ENCODE results near the gene ANKS3. TPM values are rescaled to one million over a fixed set of nuclear protein-coding genes. Genes with fewer than 3 reads are reported as not detected.

ANKS3 gene
- total and polyA plus RNA-seq, 2 of the 8 experiments (the other 6 are each of a cell fraction or from before 2014, with no cell fraction given), result 15.5 to 23.9 TPM

DNA sequence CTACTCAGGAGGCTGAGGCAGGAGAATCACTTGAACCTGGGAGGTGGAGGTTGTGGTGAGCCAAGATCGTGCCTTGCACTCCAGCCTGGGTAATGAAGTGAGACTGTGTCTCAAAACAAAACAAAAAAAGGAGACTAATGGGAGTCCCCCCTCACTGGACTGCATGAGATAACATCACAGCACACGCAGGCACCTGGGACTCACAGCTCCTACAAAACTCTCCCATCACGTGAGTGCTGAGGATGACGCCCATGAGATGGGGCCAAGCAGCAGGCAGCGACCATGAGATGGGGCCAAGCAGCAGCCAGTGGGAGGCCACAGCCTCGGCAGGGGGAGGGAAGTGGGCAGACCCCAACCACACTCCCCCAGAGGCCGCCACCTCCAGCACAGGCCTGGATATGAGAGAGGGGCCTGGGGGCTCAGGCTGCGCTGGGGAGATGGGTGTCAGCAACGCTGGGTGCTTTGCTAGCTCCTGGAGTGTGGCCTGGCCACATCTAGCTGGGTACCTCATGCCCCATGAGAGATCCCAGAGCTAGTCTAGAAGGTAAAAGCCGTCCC lies 15.7 kb upstream of the ANKS3 start:
- Histone ChIP-seq H2BK15ac (ENCODE audit: low read length) (no peak overlapping the region), H3K4me3 (ENCODE audit: extremely low read depth in 1 of 4, insufficient read depth in 2 of 4, low read depth in 3 of 4, low read length in 4 of 4) (no peak overlapping the region), H3K27me3 (replicated peaks in 1 of 4; ENCODE audit: control insufficient read depth in 3 of 4, extremely low read depth in 1 of 4, insufficient read depth in 3 of 4, low read length in 3 of 4) (no peaks in the 10 kb centered on the region), H3K23ac (ENCODE audit: insufficient read length) (no peak overlapping the region), H4K91ac (replicated peaks; ENCODE audit: insufficient read length, low read length) (no peak overlapping the region), H2BK20ac (ENCODE audit: low read length) (no peak overlapping the region), H3K23me2 (ENCODE audit: low read depth, low read length) (no peaks in the 10 kb centered on the region), H2BK12ac (ENCODE audit: low read depth, low read length) (no peak overlapping the region), H2AFZ (ENCODE audit: low read length) (no peak overlapping the region), H2BK5ac (ENCODE audit: low read depth, low read length) (no peak overlapping the region), H2AK5ac (ENCODE audit: low read depth, low read length) (no peak overlapping the region), H3K56ac (replicated peaks; ENCODE audit: insufficient read length, low read depth, low read length) (no peak overlapping the region), H3K4ac (replicated peaks; ENCODE audit: insufficient read length, low read depth, low read length) (no peak overlapping the region), H3K9me3 (ENCODE audit: insufficient read depth in 2 of 2, low read depth in 1 of 2, low read length in 1 of 2) (no peaks in the 10 kb centered on the region), H2BK120ac (replicated peaks; ENCODE audit: low read depth, low read length) (no peak overlapping the region), H4K8ac (ENCODE audit: extremely low read depth, insufficient read depth, low read length) (no peak overlapping the region; the same call in 1 of the 2 replicates), H3K79me1 (ENCODE audit: low read depth, low read length) (no peaks in the 10 kb centered on the region; the same call in 1 of the 2 replicates), H3K14ac (ENCODE audit: insufficient read length) (no peak overlapping the region), H3K4me2 (ENCODE audit: insufficient read depth in 1 of 2, low read depth in 2 of 2, low read length in 2 of 2) (no peak overlapping the region), H4K5ac (ENCODE audit: insufficient read length, low read depth, low read length) (no peak overlapping the region), H4K20me1 (replicated peaks in 1 of 2; ENCODE audit: control insufficient read depth in 1 of 2, insufficient read depth in 2 of 2, low read length in 2 of 2) (peaks cover 0 to 3% of the 10 kb centered on the region in 2 experiments), H3K18ac (ENCODE audit: extremely low read depth, low read length) (no peak overlapping the region), H3K27ac (ENCODE audit: low read depth, low read length) (no peak overlapping the region), H3K9ac (replicated peaks in 1 of 4; ENCODE audit: extremely low read depth in 1 of 4, low read depth in 3 of 4, low read length in 3 of 4) (no peak overlapping the region), H3K79me2 (ENCODE audit: control insufficient read depth in 1 of 2, insufficient read depth in 2 of 2, low read length in 2 of 2) (no peaks in the 10 kb centered on the region), H3K4me1 (replicated peaks in 1 of 4; ENCODE audit: control insufficient read depth in 3 of 4, insufficient read depth in 4 of 4, low read length in 3 of 4) (peaks cover 0 to 3% (median under 1%) of the 10 kb centered on the region in 4 experiments; a peak in 3 of 7 replicates), H3K36me3 (ENCODE audit: control insufficient read depth in 2 of 4, insufficient read depth in 4 of 4, low read length in 3 of 4) (peaks cover 3 to 19% (median 15%) of the 10 kb centered on the region in 4 experiments; a peak in 6 of 8 replicates)
- FAIRE-seq (no peak), DNase-seq (ENCODE audit: low read depth in 1 of 2, low spot score in 2 of 2) (no peak)
- 87% methylated on average over 10 of the region's 10 CpGs; no CpG with 5 or more reads in 1 of the 2 experiments for WGBS, 2 experiments (ENCODE audit: extremely low coverage in 1 of 2, insufficient coverage in 1 of 2, insufficient read length in 1 of 2, insufficient replicate concordance in 2 of 2, low coverage in 1 of 2, low lambda C conversion rate in 2 of 2, missing lambda C conversion rate in 1 of 2)
- CTCF ChIA-PET (ENCODE audit: partially characterized antibody), result interaction anchor here (0.7 to 1.7 kb wide), 2 partner anchors 10 to 1215 kb away, joined by 7 to 8 read pairs; no protein-coding TSS in a partner anchor
- POLR2A ChIA-PET (ENCODE audit: partially characterized antibody), result interaction anchor here (2.9 kb wide), 1 partner anchor 11 kb away, joined by 16 read pairs; no protein-coding TSS in a partner anchor
- no peak for TF ChIP-seq SAP30 (IDR thresholded peaks at IDR 0.05; ENCODE audit: insufficient read depth, insufficient replicate concordance, low read length)
- no peak for TF ChIP-seq MAFK (IDR thresholded peaks at IDR 0.05; ENCODE audit: low read depth, low read length)
- no peak for TF ChIP-seq BRCA1 (IDR thresholded peaks at IDR 0.05; ENCODE audit: low read depth, low read length)
- no peak for TF ChIP-seq CHD2 (IDR thresholded peaks at IDR 0.05; ENCODE audit: low read length)
- TF ChIP-seq RFX5 (IDR thresholded peaks at IDR 0.05; ENCODE audit: borderline replicate concordance, low read depth, low read length), result no peak
- no peak for TF ChIP-seq ZNF274 (IDR thresholded peaks at IDR 0.05; ENCODE audit: borderline replicate concordance, extremely low read depth, low read length)
- no peak for TF ChIP-seq TBP (IDR thresholded peaks at IDR 0.05; ENCODE audit: low read depth, low read length)
- no peak for TF ChIP-seq EGR1 (IDR thresholded peaks at IDR 0.05; ENCODE audit: borderline replicate concordance, low read depth, low read length)
- TF ChIP-seq TAF7 (optimal IDR thresholded peaks at IDR 0.05; ENCODE audit: borderline replicate concordance, low read depth, low read length), result no peak
- no peak for TF ChIP-seq POU5F1 (IDR thresholded peaks at IDR 0.05; ENCODE audit: low read depth, low read length)
- no peak for TF ChIP-seq NANOG (IDR thresholded peaks at IDR 0.05; ENCODE audit: insufficient read depth, low read depth, low read length, poor library complexity, severe bottlenecking)

All from H1 (cell line).